HG03575 (cell line): ENCODE results near the gene ARHGAP8.

Source experiments
- ATAC-seq: cut with Tn5 transposase; IDR thresholded peaks from one replicate; pipeline ENCODE4 v1.9.1; 2021; ENCODE audit not compliant: unreplicated experiment, insufficient number of reproducible peaks, low FRiP score; ENCODE audit errors: extremely low read depth

Gene ARHGAP8

GRCh38 chr22:44759001-44759400, 6.6 kb downstream of the ARHGAP8 start:
- ATAC-seq = no peak

GRCh38 chr22:44759430-44760310, 7.3 kb downstream of the ARHGAP8 start:
- no peak for ATAC-seq

GRCh38 chr22:44760476-44760875, 8.1 kb downstream of the ARHGAP8 start:
- no peak for ATAC-seq

GRCh38 chr22:44761025-44761424, 8.7 kb downstream of the ARHGAP8 start:
- ATAC-seq = no peak

GRCh38 chr22:44764373-44764772, 12.0 kb downstream of the ARHGAP8 start:
- no peak for ATAC-seq

- no peak for ATAC-seq
Observed at GRCh38 chr22:44764974-44765373, 12.6 kb downstream of the ARHGAP8 start.

GRCh38 chr22:44765571-44766285, 13.4 kb downstream of the ARHGAP8 start:
- ATAC-seq = no peak

- ATAC-seq = no peak
Observed at GRCh38 chr22:44773082-44773481, 20.7 kb downstream of the ARHGAP8 start.

- ATAC-seq = no peak
Observed at GRCh38 chr22:44775862-44776261, 23.5 kb downstream of the ARHGAP8 start.

- ATAC-seq = no peak
Observed at GRCh38 chr22:44776605-44777363, 24.4 kb downstream of the ARHGAP8 start.

- ATAC-seq = no peak
Observed at GRCh38 chr22:44777364-44777755, 25.0 kb downstream of the ARHGAP8 start.

- ATAC-seq = no peak
Observed at GRCh38 chr22:44780876-44781449, 28.6 kb downstream of the ARHGAP8 start.

GRCh38 chr22:44782363-44782963, 30.1 kb downstream of the ARHGAP8 start:
- no peak for ATAC-seq

- no peak for ATAC-seq
Observed at GRCh38 chr22:44783091-44783490, 30.7 kb downstream of the ARHGAP8 start.

GRCh38 chr22:44783581-44783980, 31.2 kb downstream of the ARHGAP8 start:
- no peak for ATAC-seq

GRCh38 chr22:44786136-44786535, 33.8 kb downstream of the ARHGAP8 start:
- no peak for ATAC-seq

GRCh38 chr22:44786610-44787009, 34.2 kb downstream of the ARHGAP8 start:
- no peak for ATAC-seq

GRCh38 chr22:44787832-44788231, 35.5 kb downstream of the ARHGAP8 start:
- ATAC-seq = no peak

- ATAC-seq = no peak
Observed at GRCh38 chr22:44793106-44793505, 40.7 kb downstream of the ARHGAP8 start.
